Dedifferentiated amniotic fluid mesenchymal stem cell (primary cell): ENCODE measurements around the gene TINAGL1.
A peak's percentile ranks its signal among the peaks of the same experiment; 100 is the strongest.
"Not testable (repeated sequence)": the region's sequence is repeated elsewhere in the genome, so short reads cannot be mapped to it uniquely, and the experiment has no call there.

Source experiments
- DNase-seq: peaks from one replicate; pipeline ENCODE4 v3.0.0-alpha.2; 2016; ENCODE audit errors: extremely low spot score

Gene TINAGL1

GRCh38 chr1:31583995-31584868, 7.9 kb downstream of the TINAGL1 start:
- no peak for DNase-seq

GRCh38 chr1:31584869-31585735, 8.8 kb downstream of the TINAGL1 start:
- no peak for DNase-seq

- no peak for DNase-seq
Observed at GRCh38 chr1:31585736-31586365, 9.5 kb downstream of the TINAGL1 start.

- no peak for DNase-seq
Observed at GRCh38 chr1:31586376-31587327, 10.3 kb downstream of the TINAGL1 start.

- DNase-seq = not testable (repeated sequence)
Observed at GRCh38 chr1:31587328-31587699, 11.0 kb downstream of the TINAGL1 start.

- DNase-seq = no peak
Observed at GRCh38 chr1:31587720-31588423, 11.6 kb downstream of the TINAGL1 start.

GRCh38 chr1:31588751-31589515, 12.6 kb downstream of the TINAGL1 start:
- DNase-seq = no peak

- DNase-seq = peak; percentile 36
Observed at GRCh38 chr1:31591425-31592093, 15.2 kb downstream of the TINAGL1 start.

GRCh38 chr1:31592132-31592531, 15.8 kb downstream of the TINAGL1 start:
- no peak for DNase-seq

- no peak for DNase-seq
Observed at GRCh38 chr1:31593136-31593665, 16.9 kb downstream of the TINAGL1 start.

GRCh38 chr1:31593770-31594632, 17.7 kb downstream of the TINAGL1 start:
- DNase-seq = peak; percentile 37

- DNase-seq = no peak
Observed at GRCh38 chr1:31595836-31596736, 19.8 kb downstream of the TINAGL1 start.

- no peak for DNase-seq
Observed at GRCh38 chr1:31596737-31597097, 20.4 kb downstream of the TINAGL1 start.

- no peak for DNase-seq
Observed at GRCh38 chr1:31598980-31599379, 22.7 kb downstream of the TINAGL1 start.

- DNase-seq = no peak
Observed at GRCh38 chr1:31600641-31601040, 24.3 kb downstream of the TINAGL1 start.

GRCh38 chr1:31602081-31602480, 25.8 kb downstream of the TINAGL1 start:
- DNase-seq = no peak

- DNase-seq = no peak
Observed at GRCh38 chr1:31605908-31606427, 29.7 kb downstream of the TINAGL1 start.
